Stimulated activated CD4-positive, alpha-beta T cell treated with anti-CD3 and anti-CD28 coated beads, Interleukin-4, amount 100 ng/mL, for 24 hours (primary cell): Measurements from ENCODE around the gene MMP17.
A peak's percentile ranks its signal among the peaks of the same experiment; 100 is the strongest.
"Not testable (repeated sequence)": the region's sequence is repeated elsewhere in the genome, so short reads cannot be mapped to it uniquely, and the experiment has no call there.

Source experiments
- DNase-seq: peaks from one replicate; pipeline ENCODE4 v3.0.0-alpha.2; 2020

MMP17 gene

GRCh38 chr12:131867471-131867870, 39.3 kb downstream of the MMP17 start:
- DNase-seq: no peak

- no peak for DNase-seq
Observed at GRCh38 chr12:131867891-131868675, 39.9 kb downstream of the MMP17 start.

- no peak for DNase-seq
Observed at GRCh38 chr12:131869871-131870418, 41.8 kb downstream of the MMP17 start.

- DNase-seq: no peak
Observed at GRCh38 chr12:131871677-131872076, 43.5 kb downstream of the MMP17 start.

- no peak for DNase-seq
Observed at GRCh38 chr12:131872154-131873051, 44.2 kb downstream of the MMP17 start.

GRCh38 chr12:131873293-131873692, 45.1 kb downstream of the MMP17 start:
- no peak for DNase-seq

- DNase-seq: not testable (repeated sequence)
Observed at GRCh38 chr12:131874972-131875371, 46.8 kb downstream of the MMP17 start.

- DNase-seq: not testable (repeated sequence)
Observed at GRCh38 chr12:131877216-131877615, 49.0 kb downstream of the MMP17 start.

GRCh38 chr12:131878436-131878835, 50.2 kb downstream of the MMP17 start:
- DNase-seq: not testable (repeated sequence)

GRCh38 chr12:131882804-131883520, 54.8 kb downstream of the MMP17 start:
- DNase-seq: no peak

GRCh38 chr12:131883521-131883900, 55.3 kb downstream of the MMP17 start:
- no peak for DNase-seq

GRCh38 chr12:131885076-131885475, 56.9 kb downstream of the MMP17 start:
- not testable (repeated sequence) for DNase-seq

- no peak for DNase-seq
Observed at GRCh38 chr12:131885543-131886057, 57.4 kb downstream of the MMP17 start.

GRCh38 chr12:131891722-131892121, 63.5 kb downstream of the MMP17 start:
- not testable (repeated sequence) for DNase-seq

GRCh38 chr12:131892711-131893604, 64.8 kb downstream of the MMP17 start:
- DNase-seq: no peak

GRCh38 chr12:131893605-131894312, 65.6 kb downstream of the MMP17 start:
- DNase-seq: no peak

GRCh38 chr12:131894313-131894860, 66.2 kb downstream of the MMP17 start, which contains the start of gene ULK1:
ULK1 (plus strand) TSS chr12:131894622; CDS start chr12:131895002, 380 bp downstream.
- DNase-seq: peak; percentile 92

- no peak for DNase-seq
Observed at GRCh38 chr12:131894981-131895639, 66.9 kb downstream of the MMP17 start.

GRCh38 chr12:131895640-131896079, 67.5 kb downstream of the MMP17 start:
- no peak for DNase-seq
